SK-N-SH (cell line): ENCODE results near the gene NR6A1. TPM values are rescaled to one million over a fixed set of nuclear protein-coding genes. Genes with fewer than 3 reads are reported as not detected.

Experiments
- CTCF ChIA-PET: fragments of 300-600, 350-600 bp; formaldehyde crosslinking; extraction: SDS; loops from one replicate; lab custom pipeline; 2021; lab: Yijun Ruan, JAX
- POLR2A ChIA-PET: fragments of 350-600 bp; sonication (Branson Sonifier 250); formaldehyde crosslinking; extraction: SDS; loops from one replicate; lab custom pipeline; 2020; ENCODE audit warnings: antibody characterized with exemption, inconsistent platforms; lab: Yijun Ruan, JAX
- DNase-seq: peaks from one replicate; pipeline ENCODE4 v3.0.0; 2012
- H2AFZ ChIP-seq: fragments of 200-600 bp; sonication (generic); 2 replicates; pipeline ENCODE4 v1.8.1; 2016; ENCODE audit warnings: antibody characterized with exemption, mild to moderate bottlenecking, low read depth
- H3F3A ChIP-seq: fragments of 200-600 bp; sonication (generic); replicated peaks from 2 replicates; pipeline ENCODE3; 2016; ENCODE audit warnings: antibody characterized with exemption, mild to moderate bottlenecking; ENCODE audit not compliant: insufficient read depth
- H3K27ac ChIP-seq, 2 experiments: fragments of 200-500 bp in 1 of 2; fragments of 200-600 bp in 1 of 2; sonication (Bioruptor generic) in 1 of 2; sonication (generic), shearing (Covaris generic) in 1 of 2; 2 replicates each; pipeline versions ENCODE4 v1.5.1 to v1.6.1; 2014 to 2016; ENCODE audit warnings: low read depth in 2 of 2, inconsistent platforms in 1 of 2, low read length in 1 of 2, mild to moderate bottlenecking in 1 of 2, mixed read lengths in 1 of 2
- H3K27me3 ChIP-seq: fragments of 200-600 bp; sonication (generic), shearing (Covaris generic); 2 replicates; pipeline ENCODE4 v1.6.1; 2016; ENCODE audit warnings: mixed run types; ENCODE audit not compliant: insufficient read depth
- H3K36me3 ChIP-seq, 2 experiments: fragments of 200-500 bp in 1 of 2; fragments of 200-600 bp in 1 of 2; sonication (Bioruptor generic) in 1 of 2; sonication (generic) in 1 of 2; replicated peaks in 1 of 2; 2 replicates each; pipeline versions ENCODE3 to v1.5.1; 2014 to 2016; ENCODE audit warnings: low read length in 1 of 2, mild to moderate bottlenecking in 1 of 2; ENCODE audit not compliant: insufficient read depth in 2 of 2, control insufficient read depth in 1 of 2
- H3K4me1 ChIP-seq, 2 experiments: fragments of 200-500 bp in 1 of 2; fragments of 200-600 bp in 1 of 2; sonication (Bioruptor generic) in 1 of 2; sonication (generic), shearing (Covaris generic) in 1 of 2; 2 replicates each; pipeline versions ENCODE4 v1.5.1 to v1.6.1; 2014 to 2016; ENCODE audit warnings: low read depth in 1 of 2, low read length in 1 of 2, mixed run types in 1 of 2; ENCODE audit not compliant: insufficient read depth in 2 of 2, control insufficient read depth in 1 of 2
- H3K4me2 ChIP-seq: fragments of 200-600 bp; sonication (generic), shearing (Covaris generic); 2 replicates; pipeline ENCODE4 v1.6.1; 2017; ENCODE audit warnings: mixed run types
- H3K4me3 ChIP-seq, 2 experiments: fragments of 200-500 bp in 1 of 2; fragments of 200-600 bp in 1 of 2; sonication (Bioruptor generic) in 1 of 2; sonication (generic), shearing (Covaris generic) in 1 of 2; 2 replicates each; pipeline versions ENCODE4 v1.5.1 to v1.8.1; 2014 to 2016; ENCODE audit warnings: low read depth in 2 of 2, inconsistent platforms in 1 of 2, low read length in 1 of 2, mild to moderate bottlenecking in 1 of 2, mixed read lengths in 1 of 2, moderate library complexity in 1 of 2
- H3K79me2 ChIP-seq: fragments of 200-600 bp; sonication (generic); 2 replicates; pipeline ENCODE4 v1.8.1; 2017; ENCODE audit warnings: mild to moderate bottlenecking; ENCODE audit not compliant: insufficient read depth
- H3K9ac ChIP-seq: fragments of 200-600 bp; sonication (generic); 2 replicates; pipeline ENCODE4 v1.6.1; 2017; ENCODE audit warnings: mixed run types
- H3K9me2 ChIP-seq: fragments of 200-600 bp; sonication (generic); 2 replicates; pipeline ENCODE4 v1.6.1; 2017; ENCODE audit warnings: mixed run types
- H3K9me3 ChIP-seq: fragments of 200-600 bp; sonication (generic); 2 replicates; pipeline ENCODE4 v1.6.1; 2017; ENCODE audit warnings: mixed run types, mild to moderate bottlenecking, moderate library complexity
- H4K20me1 ChIP-seq: fragments of 200-600 bp; sonication (generic); 2 replicates; pipeline ENCODE4 v1.6.1; 2017; ENCODE audit warnings: mild to moderate bottlenecking, mixed run types; ENCODE audit not compliant: insufficient read depth
- CHD2 ChIP-seq: fragments of 150-350 bp; IDR thresholded peaks from 2 replicates; pipeline ENCODE4 v1.6.1; 2018; ENCODE audit warnings: low read length; ENCODE audit not compliant: partially characterized antibody
- ELF1 ChIP-seq: IDR thresholded peaks from 2 replicates; pipeline ENCODE4 v1.4.0; 2012
- EP300 ChIP-seq, 2 experiments: IDR thresholded peaks; 2 replicates each; pipeline versions ENCODE4 v1.4.0 to v1.6.1; 2012; ENCODE audit warnings: borderline replicate concordance in 1 of 2, low read depth in 1 of 2, low read length in 1 of 2
- EZH2phosphoT487 ChIP-seq: fragments of 200-600 bp; sonication (generic); IDR thresholded peaks from 2 replicates; pipeline ENCODE4 v1.6.1; 2017; ENCODE audit warnings: low read depth, mixed run types, mild to moderate bottlenecking, antibody characterized with exemption, moderate library complexity, borderline replicate concordance
- FOSL2 ChIP-seq: IDR thresholded peaks from 2 replicates; pipeline ENCODE4 v1.4.0; 2012; ENCODE audit warnings: low read depth, mild to moderate bottlenecking, moderate library complexity, borderline replicate concordance
- FOXJ3 ChIP-seq: sonication (generic); formaldehyde crosslinking; IDR thresholded peaks from 2 replicates; pipeline ENCODE4 v1.5.1; 2020; ENCODE audit warnings: mild to moderate bottlenecking, missing genetic modification reagents
- FOXM1 ChIP-seq: IDR thresholded peaks from 2 replicates; pipeline ENCODE4 v1.4.0; 2012; ENCODE audit warnings: low read depth, mild to moderate bottlenecking
- GABPA ChIP-seq: IDR thresholded peaks from 2 replicates; pipeline ENCODE4 v1.4.0; 2012; ENCODE audit warnings: low read depth, mild to moderate bottlenecking
- GATA2 ChIP-seq: sonication (generic); formaldehyde crosslinking; IDR thresholded peaks from 2 replicates; pipeline ENCODE4 v1.5.0; 2020; ENCODE audit warnings: mild to moderate bottlenecking, missing genetic modification reagents
- IRF3 ChIP-seq: fragments of 150-350 bp; IDR thresholded peaks from 2 replicates; pipeline ENCODE4 v1.6.1; 2016; ENCODE audit warnings: mild to moderate bottlenecking, low read depth, low read length
- MEF2A ChIP-seq: IDR thresholded peaks from 2 replicates; pipeline ENCODE4 v1.4.0; 2012; ENCODE audit warnings: low read depth, borderline replicate concordance
- MXI1 ChIP-seq: IDR thresholded peaks from 2 replicates; pipeline ENCODE4 v1.6.1; 2012; ENCODE audit warnings: mild to moderate bottlenecking, low read depth, low read length, improper control_type of control experiment
- NFIC ChIP-seq: IDR thresholded peaks from 2 replicates; pipeline ENCODE4 v1.4.0; 2012; ENCODE audit warnings: borderline replicate concordance
- NRF1 ChIP-seq: IDR thresholded peaks from 2 replicates; pipeline ENCODE4 v1.6.1; 2012; ENCODE audit warnings: low read depth, mild to moderate bottlenecking, low read length
- PBX3 ChIP-seq: IDR thresholded peaks from 2 replicates; pipeline ENCODE4; 2012
- POLR2AphosphoS5 ChIP-seq: IDR thresholded peaks from 2 replicates; pipeline ENCODE4 v1.6.1; 2012; ENCODE audit warnings: low read depth, low read length
- RAD21 ChIP-seq: IDR thresholded peaks from 2 replicates; pipeline ENCODE4 v1.6.1; 2012; ENCODE audit warnings: mild to moderate bottlenecking, low read length
- RCOR1 ChIP-seq: fragments of 150-350 bp; IDR thresholded peaks from 2 replicates; pipeline ENCODE4 v1.6.1; 2017; ENCODE audit warnings: antibody characterized with exemption, low read length
- REST ChIP-seq: IDR thresholded peaks from 2 replicates; pipeline ENCODE4 v1.6.1; 2012; ENCODE audit warnings: mild to moderate bottlenecking, low read depth, low read length, moderate library complexity
- RFX5 ChIP-seq: IDR thresholded peaks from 2 replicates; pipeline ENCODE4 v1.6.1; 2012; ENCODE audit warnings: mild to moderate bottlenecking, improper control_type of control experiment, low read length
- SIN3A ChIP-seq: IDR thresholded peaks from 2 replicates; pipeline ENCODE4 v1.6.1; 2012; ENCODE audit warnings: low read depth, mild to moderate bottlenecking, low read length, moderate library complexity, borderline replicate concordance
- SMC3 ChIP-seq: IDR thresholded peaks from 2 replicates; pipeline ENCODE4 v1.6.1; 2012; ENCODE audit warnings: low read depth, low read length, improper control_type of control experiment
- TAF1 ChIP-seq: IDR thresholded peaks from 2 replicates; pipeline ENCODE4 v1.6.1; 2012; ENCODE audit warnings: low read depth, mild to moderate bottlenecking, low read length, moderate library complexity, borderline replicate concordance
- TCF12 ChIP-seq: IDR thresholded peaks from 2 replicates; pipeline ENCODE4 v1.4.0; 2012
- TEAD4 ChIP-seq: IDR thresholded peaks from 2 replicates; pipeline ENCODE4 v1.4.0; 2012; ENCODE audit warnings: mild to moderate bottlenecking, borderline replicate concordance; ENCODE audit not compliant: insufficient read depth
- USF2 ChIP-seq: fragments of 150-350 bp; IDR thresholded peaks from 2 replicates; pipeline ENCODE4 v1.6.1; 2017; ENCODE audit warnings: antibody characterized with exemption, low read length, low read depth, borderline replicate concordance
- ZBTB33 ChIP-seq: IDR thresholded peaks from 2 replicates; pipeline ENCODE4 v1.4.0; 2012; ENCODE audit warnings: low read depth, borderline replicate concordance
- WGBS: methylation state at CpG from one replicate; pipeline ENCODE4 v1.1.6; 2017; ENCODE audit warnings: low lambda C conversion rate; 5-methylcytosine and 5-hydroxymethylcytosine counted together
- polyA plus RNA-seq, 3 experiments: library from polyadenylated mRNA; depleted of rRNA; stranded (reverse); fragments of >200 nt; gene quantifications; 2 replicates each; pipeline ENCODE4 v1.2.3, GENCODE V29; 2012

Gene NR6A1
- polyA plus RNA-seq, 1 of the 3 experiments (the other 2 are of a cell fraction), result 1.2 TPM

- WGBS, result 30% methylated on average over 4 of the region's 4 CpGs
- TF ChIP-seq SIN3A (no peak), RAD21 (no peak), TAF1 (no peak), TEAD4 (no peak), GABPA (no peak), ZBTB33 (no peak), MEF2A (no peak), POLR2AphosphoS5 (no peak), ELF1 (no peak), EZH2phosphoT487 (no peak), TCF12 (no peak), SMC3 (no peak), CHD2 (no peak), NFIC (no peak), IRF3 (no peak), NRF1 (no peak), RFX5 (no peak), FOXM1 (no peak), GATA2 (CRISPR knock-in tag) (peak; percentile 67), RCOR1 (no peak), USF2 (no peak), FOXJ3 (no peak), FOSL2 (no peak), EP300 (IDR thresholded peaks at IDR 0.05; ENCODE audit: borderline replicate concordance in 1 of 2, low read depth in 1 of 2, low read length in 1 of 2) (peak in 1 of 2 experiments; percentile 47; a peak in 1 of 4 replicates), MXI1 (no peak), PBX3 (peak; percentile 37), REST (no peak)
Observed at GRCh38 chr9:124741662-124742061, 29.4 kb downstream of the NR6A1 start.

More at GRCh38 chr9:124741662-124742061, 29.4 kb downstream of the NR6A1 start:
- Histone ChIP-seq H3K4me1 (peaks cover 8 to 30% of the 10 kb centered on the region in 2 experiments), H3F3A (peaks cover 24% of the 10 kb centered on the region), H3K9me3 (no peaks in the 10 kb centered on the region), H3K4me3 (no peak overlapping the region), H3K36me3 (no peaks in the 10 kb centered on the region), H3K79me2 (peaks cover 19% of the 10 kb centered on the region; the same call in 1 of the 2 replicates), H3K9ac (no peak overlapping the region), H3K4me2 (peak overlapping the region; percentile 24; the same call in 1 of the 2 replicates), H3K9me2 (no peaks in the 10 kb centered on the region), H3K27me3 (no peaks in the 10 kb centered on the region), H4K20me1 (no peaks in the 10 kb centered on the region), H2AFZ (peak overlapping the region; percentile 28; the same call in 1 of the 2 replicates), H3K27ac (peak overlapping the region; percentile 27 to 64; a peak in 3 of 4 replicates)
- CTCF ChIA-PET, result interaction anchor here (3.0 to 3.1 kb wide), 2 partner anchors 111 to 124 kb away, joined by 12 to 14 read pairs; partner anchors contain the start of gene WDR38
- peak; percentile 42 for DNase-seq
- POLR2A ChIA-PET, result no interaction called here
